ENCODE results near the gene LCNL1.

The LCNL1 gene

GRCh38 chr9:136963751-136964150 lies 19.0 kb upstream of the LCNL1 start:
- no peak overlapping the region for H3K18ac ChIP-seq (ENCODE audit: low read depth in 1 of 2, low read length in 2 of 2)
- no peak overlapping the region for H3K4ac ChIP-seq (ENCODE audit: low read depth in 1 of 2, low read length in 2 of 2)
- peaks cover 20% of the 10 kb centered on the region for H3K4me1 ChIP-seq (ENCODE audit: control insufficient read depth, insufficient read depth, low read depth, low read length)
- peaks cover 0 to 22% of the 10 kb centered on the region in 2 experiments for H3K27me3 ChIP-seq (ENCODE audit: control insufficient read depth in 1 of 2, insufficient read depth in 1 of 2, low read length in 2 of 2)
- H2BK12ac ChIP-seq (ENCODE audit: low read length in 2 of 2) = no peak overlapping the region
- WGBS = 75% methylated on average over 7 of the region's 12 CpGs
- no peak overlapping the region for H3K23ac ChIP-seq (ENCODE audit: low read length in 2 of 2)
- H3K79me1 ChIP-seq (replicated peaks; ENCODE audit: low read length, poor library complexity, severe bottlenecking) = no peaks in the 10 kb centered on the region
- H2AFZ ChIP-seq (ENCODE audit: low read depth, low read length) = no peak overlapping the region
- H3K9ac ChIP-seq (ENCODE audit: low read length) = no peak overlapping the region
- H4K8ac ChIP-seq (ENCODE audit: low read length) = no peak overlapping the region
- no peak overlapping the region for H2BK120ac ChIP-seq (ENCODE audit: low read depth, low read length)
- no peak overlapping the region for H4K91ac ChIP-seq (ENCODE audit: low read length)
- no peak for DNase-seq
- no peak overlapping the region for H2BK5ac ChIP-seq (ENCODE audit: low read depth, low read length, poor library complexity, severe bottlenecking)
- no peak overlapping the region for H3K14ac ChIP-seq (ENCODE audit: low read length in 2 of 2)
- no peak overlapping the region for H3K27ac ChIP-seq (ENCODE audit: low read length, poor library complexity, severe bottlenecking)
- no peak overlapping the region for H2BK15ac ChIP-seq (ENCODE audit: low read depth, poor library complexity, severe bottlenecking)
- no peaks in the 10 kb centered on the region for H3K9me3 ChIP-seq (ENCODE audit: control insufficient read depth, low read length)
- no peak overlapping the region for H2AK5ac ChIP-seq (ENCODE audit: low read length, severe bottlenecking)
- no peak overlapping the region for H3K4me3 ChIP-seq (ENCODE audit: insufficient read depth in 1 of 2, low read depth in 1 of 2, low read length in 2 of 2)
- no peaks in the 10 kb centered on the region for H3K36me3 ChIP-seq (ENCODE audit: control insufficient read depth in 1 of 2, insufficient read depth in 2 of 2, low read depth in 1 of 2, low read length in 2 of 2)
- no peak overlapping the region for H3K4me2 ChIP-seq (ENCODE audit: low read length, poor library complexity, severe bottlenecking)

- no peak overlapping the region for H3K4me3 ChIP-seq (ENCODE audit: insufficient read depth in 1 of 2, low read depth in 1 of 2, low read length in 2 of 2)
- H3K79me1 ChIP-seq (replicated peaks; ENCODE audit: low read length, poor library complexity, severe bottlenecking) = no peaks in the 10 kb centered on the region
- H3K4ac ChIP-seq (ENCODE audit: low read depth in 1 of 2, low read length in 2 of 2) = no peak overlapping the region
- H2AFZ ChIP-seq (ENCODE audit: low read depth, low read length) = no peak overlapping the region
- no peak overlapping the region for H3K4me2 ChIP-seq (ENCODE audit: low read length, poor library complexity, severe bottlenecking)
- no peaks in the 10 kb centered on the region for H3K9me3 ChIP-seq (ENCODE audit: control insufficient read depth, low read length)
- no peak overlapping the region for H2AK5ac ChIP-seq (ENCODE audit: low read length, severe bottlenecking)
- H2BK15ac ChIP-seq (ENCODE audit: low read depth, poor library complexity, severe bottlenecking) = no peak overlapping the region
- no peak overlapping the region for H2BK5ac ChIP-seq (ENCODE audit: low read depth, low read length, poor library complexity, severe bottlenecking)
- no peak overlapping the region for H3K18ac ChIP-seq (ENCODE audit: low read depth in 1 of 2, low read length in 2 of 2)
- H3K27ac ChIP-seq (ENCODE audit: low read length, poor library complexity, severe bottlenecking) = no peak overlapping the region
- H3K4me1 ChIP-seq (ENCODE audit: control insufficient read depth, insufficient read depth, low read depth, low read length) = peaks cover 19% of the 10 kb centered on the region
- H2BK12ac ChIP-seq (ENCODE audit: low read length in 2 of 2) = no peak overlapping the region
- 78% methylated on average over 22 of the region's 22 CpGs for WGBS
- H3K36me3 ChIP-seq (ENCODE audit: control insufficient read depth in 1 of 2, insufficient read depth in 2 of 2, low read depth in 1 of 2, low read length in 2 of 2) = no peaks in the 10 kb centered on the region
- no peak overlapping the region for H4K8ac ChIP-seq (ENCODE audit: low read length)
- H3K14ac ChIP-seq (ENCODE audit: low read length in 2 of 2) = no peak overlapping the region
- H3K9ac ChIP-seq (ENCODE audit: low read length) = no peak overlapping the region
- H2BK120ac ChIP-seq (ENCODE audit: low read depth, low read length) = no peak overlapping the region
- H3K27me3 ChIP-seq (ENCODE audit: control insufficient read depth in 1 of 2, insufficient read depth in 1 of 2, low read length in 2 of 2) = peaks cover 0 to 22% of the 10 kb centered on the region in 2 experiments
- no peak for DNase-seq
- no peak overlapping the region for H3K23ac ChIP-seq (ENCODE audit: low read length in 2 of 2)
- H4K91ac ChIP-seq (ENCODE audit: low read length) = peak overlapping the region; percentile 20
Observed at GRCh38 chr9:136964171-136964689, 18.6 kb upstream of the LCNL1 start.

GRCh38 chr9:136964833-136965422 lies 17.9 kb upstream of the LCNL1 start:
- Histone ChIP-seq H3K9ac (ENCODE audit: low read length) (no peak overlapping the region), H3K23ac (ENCODE audit: low read length in 2 of 2) (no peak overlapping the region), H3K18ac (ENCODE audit: low read depth in 1 of 2, low read length in 2 of 2) (no peak overlapping the region), H2BK5ac (ENCODE audit: low read depth, low read length, poor library complexity, severe bottlenecking) (no peak overlapping the region), H2BK12ac (ENCODE audit: low read length in 2 of 2) (no peak overlapping the region), H3K36me3 (ENCODE audit: control insufficient read depth in 1 of 2, insufficient read depth in 2 of 2, low read depth in 1 of 2, low read length in 2 of 2) (no peaks in the 10 kb centered on the region), H2AK5ac (ENCODE audit: low read length, severe bottlenecking) (no peak overlapping the region), H3K4me2 (ENCODE audit: low read length, poor library complexity, severe bottlenecking) (no peak overlapping the region), H3K4me1 (ENCODE audit: control insufficient read depth, insufficient read depth, low read depth, low read length) (peaks cover 18% of the 10 kb centered on the region), H3K27ac (ENCODE audit: low read length, poor library complexity, severe bottlenecking) (no peak overlapping the region), H2BK15ac (ENCODE audit: low read depth, poor library complexity, severe bottlenecking) (no peak overlapping the region), H4K91ac (ENCODE audit: low read length) (no peak overlapping the region), H3K14ac (ENCODE audit: low read length in 2 of 2) (peak overlapping the region in 1 of 2 experiments; percentile 22), H2BK120ac (ENCODE audit: low read depth, low read length) (no peak overlapping the region), H3K4ac (ENCODE audit: low read depth in 1 of 2, low read length in 2 of 2) (no peak overlapping the region), H3K4me3 (ENCODE audit: insufficient read depth in 1 of 2, low read depth in 1 of 2, low read length in 2 of 2) (no peak overlapping the region), H2AFZ (ENCODE audit: low read depth, low read length) (no peak overlapping the region), H3K79me1 (replicated peaks; ENCODE audit: low read length, poor library complexity, severe bottlenecking) (no peaks in the 10 kb centered on the region), H3K27me3 (ENCODE audit: control insufficient read depth in 1 of 2, insufficient read depth in 1 of 2, low read length in 2 of 2) (peaks cover 0 to 22% of the 10 kb centered on the region in 2 experiments), H4K8ac (ENCODE audit: low read length) (no peak overlapping the region), H3K9me3 (ENCODE audit: control insufficient read depth, low read length) (no peaks in the 10 kb centered on the region)
- WGBS = 93% methylated on average over 26 of the region's 26 CpGs
- DNase-seq = no peak

- Histone ChIP-seq H2BK15ac (ENCODE audit: low read depth, poor library complexity, severe bottlenecking) (no peak overlapping the region), H3K4ac (ENCODE audit: low read depth in 1 of 2, low read length in 2 of 2) (no peak overlapping the region), H3K4me3 (ENCODE audit: insufficient read depth in 1 of 2, low read depth in 1 of 2, low read length in 2 of 2) (peak overlapping the region in 1 of 2 experiments; percentile 53), H4K91ac (ENCODE audit: low read length) (no peak overlapping the region), H4K8ac (ENCODE audit: low read length) (no peak overlapping the region), H3K36me3 (ENCODE audit: control insufficient read depth in 1 of 2, insufficient read depth in 2 of 2, low read depth in 1 of 2, low read length in 2 of 2) (no peaks in the 10 kb centered on the region), H3K79me1 (replicated peaks; ENCODE audit: low read length, poor library complexity, severe bottlenecking) (no peaks in the 10 kb centered on the region), H2BK12ac (ENCODE audit: low read length in 2 of 2) (no peak overlapping the region), H2AFZ (ENCODE audit: low read depth, low read length) (no peak overlapping the region), H3K27me3 (ENCODE audit: control insufficient read depth in 1 of 2, insufficient read depth in 1 of 2, low read length in 2 of 2) (peaks cover 0 to 28% of the 10 kb centered on the region in 2 experiments), H3K4me1 (ENCODE audit: control insufficient read depth, insufficient read depth, low read depth, low read length) (peaks cover 8% of the 10 kb centered on the region), H2AK5ac (ENCODE audit: low read length, severe bottlenecking) (no peak overlapping the region), H3K9ac (ENCODE audit: low read length) (peak overlapping the region; percentile 18), H3K9me3 (ENCODE audit: control insufficient read depth, low read length) (no peaks in the 10 kb centered on the region), H3K23ac (ENCODE audit: low read length in 2 of 2) (no peak overlapping the region), H2BK5ac (ENCODE audit: low read depth, low read length, poor library complexity, severe bottlenecking) (no peak overlapping the region), H3K4me2 (ENCODE audit: low read length, poor library complexity, severe bottlenecking) (no peak overlapping the region), H2BK120ac (ENCODE audit: low read depth, low read length) (no peak overlapping the region), H3K14ac (ENCODE audit: low read length in 2 of 2) (no peak overlapping the region), H3K18ac (ENCODE audit: low read depth in 1 of 2, low read length in 2 of 2) (no peak overlapping the region), H3K27ac (ENCODE audit: low read length, poor library complexity, severe bottlenecking) (no peak overlapping the region)
- no peak for DNase-seq
- WGBS = 55% methylated on average over 23 of the region's 23 CpGs
Observed at GRCh38 chr9:136965771-136966484, 16.9 kb upstream of the LCNL1 start.
